NAMALWA (cell line): ENCODE data around the gene ZNF445.
"Not testable (repeated sequence)": the region's sequence is repeated elsewhere in the genome, so short reads cannot be mapped to it uniquely, and the experiment has no call there.

ENCODE experiments used
- DNase-seq: peaks from one replicate; pipeline ENCODE4 v3.0.0-alpha.2; 2015; ENCODE audit warnings: low spot score

ZNF445 gene

DNA sequence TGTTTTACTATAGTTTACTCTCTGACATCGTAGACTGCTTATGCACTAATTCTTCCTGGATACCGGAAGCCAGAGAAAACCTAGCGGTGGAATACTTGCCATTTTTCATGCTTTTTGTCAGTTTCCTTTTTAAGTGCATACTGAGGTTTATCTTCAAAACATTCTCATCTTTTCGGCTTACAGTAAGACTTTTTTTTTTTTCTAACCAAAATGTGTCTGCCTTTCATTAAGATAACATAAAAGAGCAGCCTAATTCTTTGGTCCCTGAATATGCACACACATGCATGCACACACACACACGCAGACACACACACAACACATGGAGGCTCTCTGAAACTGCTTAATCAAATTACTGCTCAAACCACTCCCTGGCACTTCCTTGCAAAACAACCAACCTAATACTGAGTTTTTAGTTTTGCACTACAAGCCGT, 1.3 kb downstream of the ZNF445 start:
- peak; percentile 43 for DNase-seq

DNA sequence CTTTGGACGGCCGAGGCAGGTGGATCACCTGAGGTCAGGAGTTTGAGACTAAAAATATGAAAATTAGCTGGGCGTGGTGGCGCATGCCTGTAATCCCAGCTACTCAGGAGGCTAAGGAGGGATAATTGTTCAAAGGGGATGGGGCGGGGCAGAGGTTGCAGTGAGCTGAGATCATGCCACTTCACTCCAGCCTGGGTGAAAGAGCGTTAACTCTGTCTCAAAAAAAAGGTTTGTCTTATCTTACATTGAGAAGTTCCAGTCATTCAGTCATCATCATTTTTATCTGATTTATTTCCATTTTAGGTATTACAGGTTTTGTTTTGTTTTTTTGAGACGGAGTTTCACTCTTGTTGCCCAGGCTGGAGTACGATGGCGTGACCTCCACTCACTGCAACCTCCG, 2.6 kb downstream of the ZNF445 start:
- DNase-seq, result not testable (repeated sequence)

DNA sequence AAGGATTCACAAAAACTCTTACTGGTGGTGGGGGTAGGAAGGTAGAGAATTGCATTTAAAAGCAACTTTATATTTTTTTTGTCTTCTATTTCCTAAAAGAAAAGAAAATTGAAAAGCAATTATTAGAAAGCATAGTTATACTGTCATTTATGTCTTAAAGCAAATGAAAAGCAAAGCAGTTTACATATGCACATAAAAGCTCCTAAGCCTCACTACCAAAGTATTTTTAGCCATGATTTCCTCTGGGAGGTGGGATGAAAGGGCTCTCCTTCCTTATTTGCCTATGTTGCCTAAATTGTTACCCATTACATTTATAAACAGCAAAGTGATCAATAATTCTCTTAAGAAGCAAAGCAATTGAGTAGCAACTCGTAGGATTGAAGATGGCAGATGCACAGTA, 7.0 kb downstream of the ZNF445 start:
- no peak for DNase-seq

DNA sequence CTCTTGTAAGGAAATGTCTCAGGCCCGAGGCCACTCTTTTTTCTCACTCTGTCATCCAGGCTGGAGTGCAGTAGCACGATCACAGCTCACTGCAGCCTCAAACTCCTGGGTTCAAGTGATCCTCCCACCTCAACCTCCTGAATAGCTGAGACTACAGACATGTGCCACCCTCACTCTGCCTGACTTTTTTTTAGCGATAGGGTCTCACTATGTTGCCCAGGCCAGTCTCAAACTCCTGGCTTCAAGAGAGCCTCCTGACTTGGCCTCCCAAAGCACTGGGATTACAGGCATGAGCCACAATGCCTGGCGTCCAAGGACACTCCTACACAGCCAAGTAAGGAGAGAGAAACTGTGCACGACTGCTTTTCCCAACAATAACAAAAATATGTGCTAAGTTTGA, 7.6 kb downstream of the ZNF445 start:
- DNase-seq, result no peak

DNA sequence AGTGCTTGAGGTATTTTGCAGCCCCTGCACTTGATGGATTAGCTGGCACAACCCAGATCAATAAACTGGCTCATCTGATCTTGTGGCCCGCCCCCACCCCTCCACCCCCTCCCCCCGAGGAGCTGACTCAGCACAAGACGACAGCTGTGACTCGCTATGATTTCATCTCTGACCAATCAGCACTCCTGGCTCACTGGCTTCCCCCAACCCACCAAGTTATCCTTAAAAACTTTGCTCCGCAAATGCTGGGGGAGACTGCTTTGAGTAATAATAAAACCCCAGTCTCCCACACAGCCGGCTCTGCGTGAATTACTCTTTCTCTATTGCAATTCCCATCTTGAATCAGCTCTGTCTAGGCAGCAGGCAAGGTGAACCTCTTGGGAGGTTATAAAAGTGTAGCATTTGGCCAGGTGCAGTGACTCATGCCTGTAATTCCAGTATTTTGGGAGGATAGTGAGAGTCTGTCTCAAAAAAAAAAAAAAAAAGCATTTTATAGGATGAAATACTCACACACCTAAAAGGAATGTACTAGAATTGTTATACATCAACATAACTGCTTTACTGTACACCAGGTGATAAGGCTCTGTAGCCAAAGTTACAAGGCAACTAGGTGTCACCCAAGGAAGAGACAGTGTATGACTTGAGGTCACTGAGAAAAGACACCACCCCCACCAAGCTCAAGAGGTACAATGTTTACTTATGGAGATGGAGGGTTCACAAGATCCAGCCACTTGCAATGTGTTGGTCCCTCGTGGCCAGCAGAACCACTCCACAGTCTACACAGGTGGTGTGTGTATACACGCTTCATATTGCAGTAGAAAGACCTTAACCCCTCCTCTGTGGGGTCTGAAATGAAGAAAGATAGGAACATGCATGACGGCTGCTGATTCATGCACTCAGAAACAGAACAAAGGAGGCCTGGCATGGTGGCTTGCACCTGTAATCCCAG, 8.6 kb downstream of the ZNF445 start:
- DNase-seq, result no peak

DNA sequence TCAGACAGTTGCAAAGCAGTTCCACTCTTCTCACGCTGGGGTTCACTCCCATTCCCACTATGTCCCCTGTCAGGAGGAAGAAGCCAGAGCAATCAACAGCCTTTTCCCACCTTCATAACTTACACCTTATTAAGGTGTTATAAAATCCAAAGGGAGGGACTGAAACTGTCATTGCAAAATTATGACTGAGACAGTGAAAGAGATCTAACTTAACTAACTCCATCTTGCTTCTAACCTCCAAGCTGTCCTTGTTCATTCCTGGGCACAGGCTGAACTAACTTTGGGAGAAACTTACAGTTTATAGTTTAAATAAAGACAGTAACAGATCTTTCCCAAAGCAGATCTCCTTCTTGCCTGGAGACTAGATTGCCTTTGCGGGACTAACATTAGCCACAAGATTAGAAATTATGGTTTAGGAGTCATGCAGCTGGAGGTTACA, 9.4 kb downstream of the ZNF445 start:
- not testable (repeated sequence) for DNase-seq

DNA sequence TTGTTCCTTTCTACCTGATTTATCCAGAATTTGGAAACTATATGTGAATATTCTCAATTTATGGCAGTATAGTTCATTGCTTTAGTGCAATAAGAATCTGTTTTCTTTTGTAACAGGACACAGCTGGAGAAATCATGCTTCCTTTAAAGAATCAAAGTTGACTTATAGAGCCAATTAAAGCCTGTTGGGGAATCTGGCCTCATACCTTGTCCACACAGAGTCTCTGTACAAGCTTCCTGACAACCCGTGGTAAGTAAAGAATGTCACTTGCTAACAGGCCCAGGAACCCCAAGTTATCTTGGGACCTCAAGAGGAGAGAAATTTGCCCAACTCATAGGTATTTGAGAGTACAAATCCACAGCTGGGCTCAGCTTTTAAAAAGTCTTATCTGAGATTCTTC, 10.2 kb downstream of the ZNF445 start:
- no peak for DNase-seq

DNA sequence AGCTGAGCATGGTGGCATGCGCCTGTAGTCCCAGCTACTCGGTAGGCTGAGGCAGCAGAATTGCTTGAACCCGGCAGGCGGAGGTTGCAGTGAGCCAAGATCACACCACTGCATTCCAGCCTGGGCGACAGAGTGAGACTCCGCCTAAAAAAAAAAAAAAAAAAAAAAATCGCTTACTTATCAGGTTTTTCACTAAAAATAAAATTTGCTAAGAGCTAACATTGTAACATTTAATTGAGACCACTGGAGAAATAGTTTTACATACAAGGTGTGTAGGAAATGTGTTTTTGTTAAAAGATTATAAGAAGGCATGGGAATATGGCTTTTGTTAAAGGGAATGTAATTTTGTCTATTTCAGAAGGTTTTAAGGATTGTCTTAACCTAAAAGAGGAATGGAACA, 12.6 kb downstream of the ZNF445 start:
- not testable (repeated sequence) for DNase-seq

DNA sequence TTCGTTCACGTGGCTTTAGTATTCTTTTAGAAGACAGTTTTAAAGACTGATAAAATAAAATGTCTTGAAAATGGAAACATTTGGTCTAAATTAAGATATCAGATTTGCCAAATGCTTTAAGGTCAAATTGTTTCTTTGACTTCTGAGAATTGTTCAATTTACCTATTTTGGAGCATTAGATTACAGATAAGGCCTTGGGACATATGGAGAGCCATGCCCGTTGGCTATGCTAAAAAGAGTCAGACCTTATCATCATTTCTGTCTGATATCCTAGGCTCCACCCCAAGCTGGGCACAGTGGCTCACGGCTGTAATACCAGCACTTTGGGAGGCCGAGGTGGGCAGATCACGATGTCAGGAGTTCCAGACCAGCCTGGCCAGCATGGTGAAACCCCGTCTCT, 13.0 kb downstream of the ZNF445 start:
- DNase-seq, result no peak

DNA sequence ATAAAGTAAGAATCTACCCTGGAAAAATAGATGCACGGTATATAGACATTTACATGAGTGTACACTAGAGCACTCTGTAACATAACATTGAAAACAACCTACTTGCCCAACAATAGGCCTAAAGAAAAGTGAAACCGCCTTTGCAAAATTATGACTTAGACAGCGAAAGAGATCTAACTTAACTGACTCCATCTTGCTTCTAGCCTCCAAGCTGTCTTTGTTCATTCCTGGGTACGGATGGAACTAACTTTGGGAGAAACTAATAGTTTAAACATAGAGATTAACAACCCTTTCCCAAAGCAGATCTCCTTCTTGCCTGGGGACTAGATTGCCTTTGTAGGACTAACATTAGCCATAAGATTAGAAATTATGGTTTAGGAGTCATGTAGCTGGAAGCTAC, 17.4 kb downstream of the ZNF445 start:
- DNase-seq, result not testable (repeated sequence)

DNA sequence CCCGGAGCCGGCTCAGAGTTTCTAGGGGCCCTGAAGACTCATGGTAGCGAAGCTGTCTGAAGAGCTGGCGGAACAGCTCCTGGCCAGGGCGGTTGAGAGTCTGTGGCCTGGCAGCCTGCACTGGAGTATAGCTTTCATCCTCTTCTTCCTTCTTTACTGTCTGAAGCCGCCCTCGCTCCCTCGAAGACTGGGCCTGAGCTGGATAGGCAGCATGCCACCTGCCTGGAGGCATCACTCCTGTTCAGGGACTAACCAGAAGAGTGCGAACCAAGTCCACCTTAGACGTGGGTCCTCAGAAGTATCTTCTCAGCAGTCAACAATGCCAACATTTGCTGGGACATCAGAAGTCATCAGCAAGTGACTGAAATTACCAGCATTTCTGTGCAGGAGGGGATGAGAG, 22.2 kb downstream of the ZNF445 start:
- no peak for DNase-seq

DNA sequence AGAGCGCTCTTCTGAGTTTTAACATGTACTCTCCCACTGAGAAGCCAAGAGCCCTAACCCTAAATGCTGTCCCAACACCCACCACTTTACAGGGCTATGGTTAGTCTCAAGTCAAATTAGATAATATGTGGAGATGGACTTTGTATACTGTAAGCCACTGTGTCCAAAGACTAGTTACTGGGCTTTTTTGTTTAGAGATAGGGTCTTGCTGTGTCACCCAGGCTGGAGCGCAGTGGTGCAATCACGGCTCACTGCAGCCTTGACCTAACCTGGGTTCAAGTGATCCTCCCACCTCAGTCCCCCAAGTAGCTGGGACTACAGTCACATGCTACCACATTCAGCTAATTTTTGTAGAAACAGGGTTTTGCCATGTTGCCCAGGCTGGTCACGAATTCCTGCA, 23.2 kb downstream of the ZNF445 start:
- no peak for DNase-seq

DNA sequence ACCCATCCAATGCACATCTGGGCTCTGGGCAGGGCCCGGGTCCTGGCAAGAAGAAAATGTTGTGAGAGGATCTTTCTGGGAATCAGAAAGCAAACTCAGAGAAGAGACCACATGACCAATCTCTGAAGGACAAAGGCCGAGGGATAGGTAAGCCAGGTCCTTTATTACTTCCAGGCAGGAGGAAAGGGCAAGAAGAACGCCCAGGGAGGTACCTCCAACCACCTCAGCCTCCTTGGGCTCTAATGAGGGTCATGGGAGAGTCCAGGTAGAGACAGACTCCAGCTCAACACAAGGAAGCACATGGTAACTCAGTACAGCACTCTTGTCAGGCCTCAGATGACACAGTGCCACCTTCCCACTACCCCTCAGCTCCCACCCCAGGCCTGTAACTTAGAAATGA, 26.0 kb downstream of the ZNF445 start:
- DNase-seq, result no peak

DNA sequence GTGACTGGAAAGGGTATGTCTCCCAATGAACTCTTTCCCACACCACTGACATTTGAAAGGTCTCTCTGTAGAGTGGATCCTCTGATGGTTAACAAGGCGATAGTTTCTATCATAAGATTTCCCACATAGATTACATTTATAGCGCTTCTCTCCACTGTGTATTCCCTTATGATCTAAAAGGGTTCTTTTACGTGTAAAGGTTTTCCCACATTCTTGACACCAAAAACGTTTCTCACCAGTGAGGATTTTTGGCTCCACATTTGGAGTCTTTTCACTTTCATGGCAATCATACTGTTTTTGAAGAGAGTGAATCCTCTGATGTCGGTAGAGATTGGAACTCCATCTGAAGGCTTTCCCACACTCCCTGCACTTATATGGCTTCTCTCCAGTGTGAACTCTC, 30.5 kb downstream of the ZNF445 start:
- DNase-seq, result no peak

DNA sequence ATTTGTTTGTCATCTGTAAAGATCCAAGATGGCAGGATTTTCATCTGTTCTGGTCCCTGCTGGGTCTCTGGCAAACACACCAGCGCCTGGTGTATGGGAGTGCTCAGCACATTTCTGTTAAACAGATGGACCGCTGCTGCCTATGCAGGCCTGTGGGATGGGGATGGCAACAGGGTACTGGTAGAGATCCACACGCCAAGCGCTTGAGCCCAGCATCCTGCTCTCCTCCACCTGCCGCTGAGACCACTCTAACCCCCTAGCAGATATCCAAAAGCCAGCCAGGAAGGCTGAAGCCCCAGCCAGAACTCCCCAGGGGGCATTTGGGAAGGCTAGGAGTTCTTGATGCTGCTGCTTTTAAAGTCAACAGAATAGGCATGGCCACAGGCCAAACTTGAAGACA, 31.7 kb downstream of the ZNF445 start:
- no peak for DNase-seq

DNA sequence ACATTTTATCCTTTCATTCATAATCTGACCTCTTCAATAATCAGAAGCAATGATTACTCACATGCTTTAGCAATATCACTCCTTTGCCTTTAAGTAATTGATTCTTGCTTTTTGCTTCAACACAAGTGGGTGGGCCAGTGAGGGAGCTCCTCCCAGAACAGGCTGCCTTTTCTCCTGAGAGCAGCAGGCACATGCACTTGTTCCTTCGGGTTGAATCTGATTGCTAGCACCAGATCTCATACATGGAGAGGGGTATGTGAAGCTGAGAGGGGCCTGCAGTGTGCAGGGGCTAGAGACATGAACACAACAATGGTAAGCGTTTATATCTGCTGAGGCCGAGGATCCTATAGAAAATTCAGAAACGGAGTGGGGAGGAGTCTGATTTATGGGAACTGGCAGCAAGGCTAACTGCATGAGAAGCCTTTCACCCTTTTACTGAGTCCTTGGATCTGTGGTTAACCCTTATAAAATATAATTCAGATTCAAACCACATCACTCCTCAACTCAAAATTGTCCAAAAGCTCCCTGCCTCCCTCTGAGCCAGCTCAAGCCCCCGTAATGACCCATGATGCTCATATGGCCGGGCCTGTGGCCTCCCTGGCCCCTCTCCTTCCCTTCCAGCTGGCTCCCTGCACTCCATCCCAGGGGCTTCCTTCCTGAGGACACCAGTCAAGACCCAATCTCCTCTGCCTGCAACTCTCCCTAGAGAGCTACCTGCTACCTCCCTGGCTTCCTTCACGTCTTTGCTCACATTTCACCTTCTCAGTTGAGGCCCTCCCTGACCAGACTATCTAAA, 32.4 kb downstream of the ZNF445 start:
- DNase-seq, result no peak

DNA sequence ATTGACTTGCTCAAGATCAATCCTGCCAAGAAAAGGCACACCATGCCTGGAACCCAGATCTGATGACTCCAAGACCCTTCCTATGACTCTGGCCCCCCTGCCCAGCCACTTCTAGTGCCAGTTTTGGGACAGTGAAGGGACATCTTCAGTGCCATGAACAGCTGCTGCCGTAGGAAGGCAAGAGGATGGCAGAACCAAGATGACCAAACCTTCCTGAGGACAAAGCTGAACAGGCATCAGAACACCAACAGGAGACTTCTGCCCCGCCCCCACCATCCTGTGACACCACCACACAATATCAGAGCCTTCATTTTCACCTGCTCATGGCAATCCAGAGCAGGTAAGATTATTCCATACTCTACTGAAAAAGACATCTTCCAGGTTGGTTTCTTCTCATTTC, 33.0 kb downstream of the ZNF445 start:
- DNase-seq, result no peak

DNA sequence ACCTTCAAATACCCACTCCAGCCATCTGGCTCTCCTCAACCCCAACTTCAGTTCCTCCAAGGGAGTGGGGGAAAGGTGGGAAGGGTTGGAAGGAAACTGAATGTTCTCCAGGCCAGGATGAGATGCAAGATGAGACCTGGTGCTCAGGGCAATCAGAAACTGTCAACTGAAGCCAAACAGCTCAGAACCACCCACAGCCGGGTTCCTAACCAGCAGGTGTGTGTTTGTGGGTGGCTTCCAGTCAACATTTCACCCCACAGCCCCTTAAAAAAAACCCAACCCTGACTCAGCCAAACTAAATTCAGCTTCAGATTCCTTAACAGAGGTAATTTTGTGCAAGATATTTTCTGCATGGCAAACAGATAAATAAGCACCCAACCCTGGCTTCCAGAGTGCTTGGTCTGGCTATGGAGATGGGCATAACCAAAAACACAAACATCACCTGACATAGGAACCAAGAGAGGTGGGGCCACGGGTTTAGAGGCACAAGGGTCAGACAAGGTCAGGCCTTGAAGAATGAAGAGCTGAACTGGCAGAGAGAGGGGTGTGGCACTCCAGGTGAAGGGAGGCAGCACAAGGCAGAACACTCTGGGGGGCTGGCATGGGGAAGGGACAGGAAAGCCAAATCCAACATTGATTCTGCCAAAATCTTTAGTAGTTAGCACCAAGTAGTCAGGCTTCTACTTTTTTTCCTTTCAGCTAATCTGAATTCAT, 34.7 kb downstream of the ZNF445 start:
- DNase-seq, result no peak

DNA sequence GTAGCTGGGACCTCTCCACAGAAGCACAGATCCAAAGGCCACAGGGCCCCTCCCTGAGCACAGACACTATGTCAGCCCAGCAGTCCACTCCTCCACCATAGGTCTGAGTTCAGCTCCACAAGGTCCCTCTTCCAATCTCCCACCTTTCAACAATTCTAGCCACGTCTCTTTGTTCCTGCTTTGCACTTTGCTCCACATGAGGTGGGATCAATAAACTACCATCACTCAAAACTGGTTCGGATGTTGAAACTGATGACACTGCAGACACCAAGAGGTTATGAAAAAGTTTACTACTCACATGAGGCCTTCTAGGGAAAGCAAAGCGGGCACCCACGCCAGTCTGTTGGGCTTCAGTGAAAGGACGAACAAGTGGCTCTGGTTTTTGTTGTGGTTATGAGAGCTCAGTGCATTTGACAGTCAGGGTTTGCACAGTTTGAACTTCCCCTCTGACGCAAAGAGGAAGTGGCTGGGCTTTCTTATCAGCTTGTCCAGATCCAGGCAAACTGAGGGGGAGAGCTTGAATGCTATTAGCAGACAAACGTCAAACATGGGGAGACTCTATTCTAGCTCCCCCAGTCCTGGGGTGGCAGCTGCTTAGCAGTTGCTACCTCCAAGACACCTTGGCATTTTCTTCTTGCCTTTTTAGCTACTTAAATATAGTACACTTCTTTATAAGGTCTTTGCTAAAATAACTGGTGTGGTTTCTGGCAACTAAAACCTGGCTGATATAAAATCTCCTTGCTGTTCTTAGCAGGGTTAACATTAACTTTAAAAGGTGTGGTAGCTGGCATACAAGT, 37.8 kb downstream of the ZNF445 start:
- peak; percentile 49 for DNase-seq

DNA sequence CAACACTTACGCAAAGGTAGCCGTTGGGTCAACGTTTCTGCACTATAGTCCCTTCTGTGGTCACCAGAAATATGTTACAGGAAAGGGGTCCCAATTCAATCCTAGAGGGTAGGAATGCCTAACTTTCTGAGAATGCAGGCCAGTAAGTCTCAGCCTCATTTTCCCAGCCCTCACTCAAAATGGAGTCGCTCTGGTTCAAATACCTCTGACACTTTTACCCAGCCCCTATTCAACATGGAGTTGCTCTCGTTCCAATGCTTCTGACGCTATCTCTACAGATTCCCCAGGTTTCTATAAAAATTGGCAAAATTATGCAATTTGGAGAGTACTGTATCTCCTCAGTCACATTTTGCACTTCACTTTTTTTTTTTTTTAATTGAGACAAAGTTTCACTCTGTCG, 39.7 kb downstream of the ZNF445 start:
- DNase-seq, result no peak

DNA sequence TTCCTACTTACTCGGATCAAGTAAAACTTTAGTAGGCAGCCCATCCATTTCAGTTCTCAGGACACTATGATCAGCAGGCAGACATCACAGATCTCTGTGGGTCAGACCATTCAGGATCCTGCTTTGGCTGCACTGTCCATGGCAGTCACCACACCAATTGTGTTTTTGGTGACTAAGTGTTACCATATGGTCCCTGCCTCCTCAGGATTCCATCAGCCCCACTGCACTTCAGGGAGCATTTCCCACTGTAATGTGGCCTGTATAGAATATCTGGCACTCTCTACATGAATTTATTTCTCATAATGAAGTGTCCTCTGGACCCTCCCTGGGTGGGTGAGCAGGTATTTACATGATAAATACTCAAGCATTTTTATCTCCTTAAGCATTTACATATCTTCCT, 41.3 kb downstream of the ZNF445 start:
- no peak for DNase-seq
